H9 (cell line): ENCODE data around the gene PIN4. TPM values are rescaled to one million over a fixed set of nuclear protein-coding genes. Genes with fewer than 3 reads are reported as not detected.

Experiments
- DNase-seq: peaks from one replicate; pipeline ENCODE4 v3.0.0-alpha.2; 2017
- H2AFZ ChIP-seq: one replicate; pipeline ENCODE4 v1.6.1; 2013; ENCODE audit warnings: mild to moderate bottlenecking, low read length, control low read depth, moderate library complexity
- H2AK5ac ChIP-seq: 2 replicates; pipeline ENCODE4 v1.6.1; 2013; ENCODE audit warnings: low read length, control low read depth, mixed read lengths; ENCODE audit not compliant: insufficient read length
- H2BK120ac ChIP-seq: one replicate; pipeline ENCODE4 v1.6.1; 2013; ENCODE audit warnings: low read depth, mild to moderate bottlenecking, low read length, control low read depth, inconsistent platforms; ENCODE audit not compliant: poor library complexity, severe bottlenecking
- H2BK12ac ChIP-seq: 2 replicates; pipeline ENCODE4 v1.6.1; 2013; ENCODE audit warnings: low read length, control low read depth, mixed read lengths, low read depth; ENCODE audit not compliant: insufficient read length
- H2BK15ac ChIP-seq: 2 replicates; pipeline ENCODE4 v1.6.1; 2013; ENCODE audit warnings: low read depth, low read length, control low read depth
- H2BK20ac ChIP-seq: one replicate; pipeline ENCODE4 v1.6.1; 2013; ENCODE audit warnings: low read depth, mild to moderate bottlenecking, low read length, control low read depth, inconsistent platforms; ENCODE audit not compliant: poor library complexity, severe bottlenecking
- H2BK5ac ChIP-seq: 2 replicates; pipeline ENCODE4 v1.6.1; 2013; ENCODE audit warnings: low read length, control low read depth, mixed read lengths; ENCODE audit not compliant: insufficient read length
- H3K14ac ChIP-seq: 2 replicates; pipeline ENCODE4 v1.6.1; 2013; ENCODE audit warnings: low read length, control low read depth; ENCODE audit not compliant: insufficient read depth
- H3K18ac ChIP-seq: 2 replicates; pipeline ENCODE4 v1.6.1; 2013; ENCODE audit warnings: low read depth, mild to moderate bottlenecking, mixed read lengths, low read length, control low read depth; ENCODE audit not compliant: insufficient read length
- H3K23ac ChIP-seq: 2 replicates; pipeline ENCODE4 v1.6.1; 2013; ENCODE audit warnings: low read length, control low read depth, mixed read lengths, low read depth; ENCODE audit not compliant: insufficient read length
- H3K23me2 ChIP-seq: 2 replicates; pipeline ENCODE4 v1.6.1; 2013; ENCODE audit warnings: low read depth, mild to moderate bottlenecking, mixed read lengths, low read length, control low read depth; ENCODE audit not compliant: insufficient read length, poor library complexity, severe bottlenecking
- H3K27ac ChIP-seq: 2 replicates; pipeline ENCODE4 v1.5.1; 2013; ENCODE audit warnings: low read length, control low read depth, mixed read lengths, low read depth; ENCODE audit not compliant: insufficient read length
- H3K27me3 ChIP-seq: 2 replicates; pipeline ENCODE4 v1.6.1; 2013; ENCODE audit warnings: low read length, control low read depth, inconsistent platforms; ENCODE audit not compliant: insufficient read depth
- H3K4ac ChIP-seq: 2 replicates; pipeline ENCODE4 v1.6.1; 2013; ENCODE audit warnings: low read depth, mild to moderate bottlenecking, control low read depth, inconsistent platforms, low read length, moderate library complexity
- H3K4me1 ChIP-seq: 2 replicates; pipeline ENCODE4 v1.6.1; 2013; ENCODE audit warnings: low read length, control low read depth, inconsistent platforms; ENCODE audit not compliant: insufficient read depth
- H3K4me2 ChIP-seq: 2 replicates; pipeline ENCODE4 v1.6.1; 2013; ENCODE audit warnings: low read length, control low read depth, mixed read lengths; ENCODE audit not compliant: insufficient read length, insufficient read depth
- H3K56ac ChIP-seq: 2 replicates; pipeline ENCODE4 v1.6.1; 2013; ENCODE audit warnings: low read depth, mild to moderate bottlenecking, mixed read lengths, low read length, control low read depth; ENCODE audit not compliant: insufficient read length
- H3K79me1 ChIP-seq: 2 replicates; pipeline ENCODE4 v1.6.1; 2013; ENCODE audit warnings: low read depth, mild to moderate bottlenecking, moderate library complexity, low read length, control low read depth, inconsistent platforms; ENCODE audit not compliant: insufficient read depth, poor library complexity, severe bottlenecking
- H3K79me2 ChIP-seq: 2 replicates; pipeline ENCODE4 v1.6.1; 2013; ENCODE audit warnings: low read length, control low read depth, inconsistent platforms; ENCODE audit not compliant: insufficient read depth
- H3K9ac ChIP-seq: 2 replicates; pipeline ENCODE4 v1.6.1; 2013; ENCODE audit warnings: low read length, control low read depth, mixed read lengths; ENCODE audit not compliant: insufficient read length; ENCODE audit errors: extremely low read depth
- H3K9me3 ChIP-seq: one replicate; pipeline ENCODE4 v1.6.1; 2013; ENCODE audit warnings: low read depth, low read length, inconsistent platforms; ENCODE audit not compliant: control insufficient read depth
- H3T11ph ChIP-seq: one replicate; pipeline ENCODE4 v1.6.1; 2013; ENCODE audit warnings: mild to moderate bottlenecking, low read length, control low read depth, inconsistent platforms
- H4K20me1 ChIP-seq: one replicate; pipeline ENCODE4 v1.6.1; 2013; ENCODE audit not compliant: control insufficient read depth, insufficient read length, insufficient read depth
- H4K5ac ChIP-seq: 2 replicates; pipeline ENCODE4 v1.6.1; 2013; ENCODE audit warnings: low read depth, mild to moderate bottlenecking, mixed read lengths, low read length, control low read depth; ENCODE audit not compliant: insufficient read length
- H4K8ac ChIP-seq: replicated peaks from 2 replicates; pipeline ENCODE4 v1.6.1; 2013; ENCODE audit warnings: low read length, control low read depth, mixed read lengths, low read depth; ENCODE audit not compliant: insufficient read length
- H4K91ac ChIP-seq: 2 replicates; pipeline ENCODE4 v1.6.1; 2013; ENCODE audit warnings: low read depth, mild to moderate bottlenecking, moderate library complexity, mixed read lengths, low read length, control low read depth; ENCODE audit not compliant: insufficient read length
- H3K27ac Mint-ChIP-seq, 3 experiments: 2 replicates in 2 of 3; 3 replicates in 1 of 3; pipeline ENCODE4 v1.8.0; 2020 to 2021; ENCODE audit warnings: mixed read lengths in 3 of 3, mild to moderate bottlenecking in 1 of 3, moderate library complexity in 1 of 3
- H3K27me3 Mint-ChIP-seq: 2 replicates; pipeline ENCODE4 v1.8.0; 2021; ENCODE audit warnings: low read depth, mild to moderate bottlenecking, moderate library complexity, mixed read lengths
- H3K36me3 Mint-ChIP-seq, 3 experiments: 2 replicates in 2 of 3; 3 replicates in 1 of 3; pipeline ENCODE4 v1.8.0; 2020 to 2021; ENCODE audit warnings: low read depth in 3 of 3, mixed read lengths in 3 of 3; ENCODE audit not compliant: insufficient read depth in 1 of 3
- H3K4me1 Mint-ChIP-seq, 2 experiments: 2 replicates each; pipeline ENCODE4 v1.8.0; 2020; ENCODE audit warnings: mixed read lengths in 2 of 2
- H3K4me3 Mint-ChIP-seq, 2 experiments: 2 replicates in 1 of 2; 3 replicates in 1 of 2; pipeline ENCODE4 v1.8.0; 2020 to 2021; ENCODE audit warnings: mild to moderate bottlenecking in 2 of 2, mixed read lengths in 2 of 2, moderate library complexity in 1 of 2
- H3K9me3 Mint-ChIP-seq, 2 experiments: 2 replicates in 1 of 2; 3 replicates in 1 of 2; pipeline ENCODE4 v1.8.0; 2020; ENCODE audit warnings: mild to moderate bottlenecking in 2 of 2, mixed read lengths in 2 of 2, moderate library complexity in 1 of 2
- CTCF ChIP-seq: fragments of 200-600 bp; sonication (generic); conservative IDR thresholded peaks from 3 replicates; pipeline ENCODE4 v1.8.0; 2021; ENCODE audit warnings: antibody characterized with exemption, mild to moderate bottlenecking
- WGBS: extraction: QIAGEN DNeasy Blood & Tissue Kit; methylation state at CpG from one replicate; pipeline ENCODE4 v1.1.7; 2013; ENCODE audit warnings: missing lambda C conversion rate, low lambda C conversion rate, mixed read lengths; ENCODE audit not compliant: insufficient read length; ENCODE audit errors: extremely low coverage; 5-methylcytosine and 5-hydroxymethylcytosine counted together
- total RNA-seq: library from RNA; stranded (reverse); gene quantifications from 2 replicates; pipeline ENCODE4 v1.2.1, GENCODE V29; 2021

PIN4 gene
- total RNA-seq, 1 experiment from 2014 or later = 16.3 TPM

GRCh38 chrX:72145181-72145580 is 36.4 kb upstream of the PIN4 start:
- Histone ChIP-seq H2BK20ac (no peak overlapping the region), H3K27me3 (no peaks in the 10 kb centered on the region), H3T11ph (no peak overlapping the region), H2AK5ac (no peak overlapping the region), H3K79me1 (no peaks in the 10 kb centered on the region), H4K5ac (no peak overlapping the region), H3K4ac (no peak overlapping the region), H3K23ac (no peak overlapping the region), H3K23me2 (no peaks in the 10 kb centered on the region), H4K91ac (no peak overlapping the region), H3K79me2 (no peaks in the 10 kb centered on the region), H4K8ac (no peak overlapping the region), H3K4me2 (no peak overlapping the region), H2BK12ac (no peak overlapping the region), H4K20me1 (no peaks in the 10 kb centered on the region), H3K56ac (no peak overlapping the region), H2AFZ (no peak overlapping the region), H3K14ac (no peak overlapping the region), H3K9me3 (peaks cover 28% of the 10 kb centered on the region), H3K4me1 (no peaks in the 10 kb centered on the region), H2BK120ac (no peak overlapping the region), H3K27ac (no peak overlapping the region), H3K18ac (no peak overlapping the region), H3K9ac (no peak overlapping the region), H2BK5ac (no peak overlapping the region), H2BK15ac (no peak overlapping the region)
- peak overlapping the region in 1 of 3 experiments; percentile 49; a peak in 1 of 7 replicates for H3K27ac Mint-ChIP-seq
- WGBS = no CpG with 5 or more reads among the region's 2 CpGs
- no peak for DNase-seq
- H3K4me1 Mint-ChIP-seq = no peaks in the 10 kb centered on the region
- H3K27me3 Mint-ChIP-seq = no peaks in the 10 kb centered on the region
- no peak for TF ChIP-seq CTCF
- peaks cover 63 to 65% of the 10 kb centered on the region in 2 experiments for H3K9me3 Mint-ChIP-seq
- no peak overlapping the region for H3K4me3 Mint-ChIP-seq
- H3K36me3 Mint-ChIP-seq = peaks cover 10 to 25% (median 15%) of the 10 kb centered on the region in 3 experiments; a peak in 6 of 7 replicates
